WTC11 (cell line): ENCODE measurements around the gene DCLRE1C.

ENCODE experiments used
- CREB1 ChIP-seq: sonication (generic); formaldehyde crosslinking; IDR thresholded peaks from 2 replicates; pipeline ENCODE4 v1.8.0; 2023; ENCODE audit warnings: mild to moderate bottlenecking, missing genetic modification reagents
- ETV6 ChIP-seq: sonication (generic); formaldehyde crosslinking; IDR thresholded peaks from 2 replicates; pipeline ENCODE4 v1.8.1; 2022; ENCODE audit warnings: mild to moderate bottlenecking, missing genetic modification reagents
- MYBL2 ChIP-seq: sonication (generic); formaldehyde crosslinking; IDR thresholded peaks from 2 replicates; pipeline ENCODE4 v1.8.1; 2023; ENCODE audit warnings: mild to moderate bottlenecking, moderate library complexity, missing genetic modification reagents
- NR3C1 ChIP-seq: sonication (generic); formaldehyde crosslinking; conservative IDR thresholded peaks from 2 replicates; pipeline ENCODE4 v1.8.1; 2023; ENCODE audit warnings: low read depth, mild to moderate bottlenecking, missing genetic modification reagents
- TF ChIP-seq, protein P1 (sequence below): sonication (generic); formaldehyde crosslinking; IDR thresholded peaks from 2 replicates; pipeline ENCODE4 v1.8.0; 2022; ENCODE audit warnings: mild to moderate bottlenecking, missing genetic modification reagents
- TF ChIP-seq, protein P2 (sequence below): sonication (generic); formaldehyde crosslinking; IDR thresholded peaks from 2 replicates; pipeline ENCODE4 v1.8.1; 2023; ENCODE audit warnings: mild to moderate bottlenecking, missing genetic modification reagents
- TF ChIP-seq, protein P3 (sequence below): fragments of 250-450 bp; sonication (Bioruptor Pico); IDR thresholded peaks from 2 replicates; pipeline ENCODE4 v1.9.0; 2021; ENCODE audit warnings: mild to moderate bottlenecking

GRCh38 chr10:14930610-14931009 is 23.3 kb downstream of the DCLRE1C start:
- TF ChIP-seq MYBL2 (CRISPR knock-in tag) (no peak), NR3C1 (CRISPR knock-in tag) (no peak), ETV6 (CRISPR knock-in tag) (no peak), CREB1 (CRISPR knock-in tag) (no peak)
- TF ChIP-seq, protein P1, sequence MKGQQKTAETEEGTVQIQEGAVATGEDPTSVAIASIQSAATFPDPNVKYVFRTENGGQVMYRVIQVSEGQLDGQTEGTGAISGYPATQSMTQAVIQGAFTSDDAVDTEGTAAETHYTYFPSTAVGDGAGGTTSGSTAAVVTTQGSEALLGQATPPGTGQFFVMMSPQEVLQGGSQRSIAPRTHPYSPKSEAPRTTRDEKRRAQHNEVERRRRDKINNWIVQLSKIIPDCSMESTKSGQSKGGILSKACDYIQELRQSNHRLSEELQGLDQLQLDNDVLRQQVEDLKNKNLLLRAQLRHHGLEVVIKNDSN (CRISPR knock-in tag), result no peak
- TF ChIP-seq, protein P2, sequence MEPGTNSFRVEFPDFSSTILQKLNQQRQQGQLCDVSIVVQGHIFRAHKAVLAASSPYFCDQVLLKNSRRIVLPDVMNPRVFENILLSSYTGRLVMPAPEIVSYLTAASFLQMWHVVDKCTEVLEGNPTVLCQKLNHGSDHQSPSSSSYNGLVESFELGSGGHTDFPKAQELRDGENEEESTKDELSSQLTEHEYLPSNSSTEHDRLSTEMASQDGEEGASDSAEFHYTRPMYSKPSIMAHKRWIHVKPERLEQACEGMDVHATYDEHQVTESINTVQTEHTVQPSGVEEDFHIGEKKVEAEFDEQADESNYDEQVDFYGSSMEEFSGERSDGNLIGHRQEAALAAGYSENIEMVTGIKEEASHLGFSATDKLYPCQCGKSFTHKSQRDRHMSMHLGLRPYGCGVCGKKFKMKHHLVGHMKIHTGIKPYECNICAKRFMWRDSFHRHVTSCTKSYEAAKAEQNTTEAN (CRISPR knock-in tag), result no peak
- TF ChIP-seq, protein P3, sequence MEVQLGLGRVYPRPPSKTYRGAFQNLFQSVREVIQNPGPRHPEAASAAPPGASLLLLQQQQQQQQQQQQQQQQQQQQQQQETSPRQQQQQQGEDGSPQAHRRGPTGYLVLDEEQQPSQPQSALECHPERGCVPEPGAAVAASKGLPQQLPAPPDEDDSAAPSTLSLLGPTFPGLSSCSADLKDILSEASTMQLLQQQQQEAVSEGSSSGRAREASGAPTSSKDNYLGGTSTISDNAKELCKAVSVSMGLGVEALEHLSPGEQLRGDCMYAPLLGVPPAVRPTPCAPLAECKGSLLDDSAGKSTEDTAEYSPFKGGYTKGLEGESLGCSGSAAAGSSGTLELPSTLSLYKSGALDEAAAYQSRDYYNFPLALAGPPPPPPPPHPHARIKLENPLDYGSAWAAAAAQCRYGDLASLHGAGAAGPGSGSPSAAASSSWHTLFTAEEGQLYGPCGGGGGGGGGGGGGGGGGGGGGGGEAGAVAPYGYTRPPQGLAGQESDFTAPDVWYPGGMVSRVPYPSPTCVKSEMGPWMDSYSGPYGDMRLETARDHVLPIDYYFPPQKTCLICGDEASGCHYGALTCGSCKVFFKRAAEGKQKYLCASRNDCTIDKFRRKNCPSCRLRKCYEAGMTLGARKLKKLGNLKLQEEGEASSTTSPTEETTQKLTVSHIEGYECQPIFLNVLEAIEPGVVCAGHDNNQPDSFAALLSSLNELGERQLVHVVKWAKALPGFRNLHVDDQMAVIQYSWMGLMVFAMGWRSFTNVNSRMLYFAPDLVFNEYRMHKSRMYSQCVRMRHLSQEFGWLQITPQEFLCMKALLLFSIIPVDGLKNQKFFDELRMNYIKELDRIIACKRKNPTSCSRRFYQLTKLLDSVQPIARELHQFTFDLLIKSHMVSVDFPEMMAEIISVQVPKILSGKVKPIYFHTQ (CRISPR knock-in tag), result no peak
